ENCODE measurements around the gene HTRA3. TPM values are rescaled to one million over a fixed set of nuclear protein-coding genes. Genes with fewer than 3 reads are reported as not detected.

Gene HTRA3
- total and polyA plus RNA-seq, 4 donors: 0.36 to 1.2 (median 1.1) TPM

GRCh38 chr4:8316911-8317351, 47.4 kb downstream of the HTRA3 start:
- Histone ChIP-seq H3K4me3 (ENCODE audit: low read depth in 1 of 3, low read length in 3 of 3) (no peak overlapping the region), H3K36me3 (ENCODE audit: control insufficient read depth in 4 of 4, insufficient read depth in 3 of 4, low read depth in 1 of 4, low read length in 3 of 4) (no peaks in the 10 kb centered on the region), H3K4me1 (ENCODE audit: control insufficient read depth in 4 of 4, insufficient read depth in 4 of 4, low read length in 3 of 4) (peaks cover 0 to 4% (median 0%) of the 10 kb centered on the region in 4 donors), H3K9me3 (ENCODE audit: control insufficient read depth in 4 of 4, low read length in 3 of 4) (peaks cover 0 to 4% (median 0%) of the 10 kb centered on the region in 4 donors), H3K27me3 (ENCODE audit: control insufficient read depth in 4 of 4, insufficient read depth in 4 of 4, low read length in 3 of 4) (no peaks in the 10 kb centered on the region), H3K9ac (ENCODE audit: low read depth in 1 of 2, low read length in 2 of 2) (no peak overlapping the region), H3K27ac (ENCODE audit: low read depth in 1 of 2, low read length in 2 of 2) (no peak overlapping the region)
- WGBS: 94% methylated on average over 15 of the region's 15 CpGs
- TF ChIP-seq FOXA1 (IDR thresholded peaks at IDR 0.05) (no peak), JUND (IDR thresholded peaks at IDR 0.05) (no peak), MAX (IDR thresholded peaks at IDR 0.05) (no peak), GABPA (IDR thresholded peaks at IDR 0.05 in 1 of 2, conservative IDR thresholded peaks at IDR 0.05 in 1 of 2) (no peak), HNF4A (conservative IDR thresholded peaks at IDR 0.05) (no peak), FOXA2 (IDR thresholded peaks at IDR 0.05) (no peak), CTCF (IDR thresholded peaks at IDR 0.05; ENCODE audit: low read depth, low read length, missing input control) (no peak), ZBTB33 (IDR thresholded peaks at IDR 0.05) (no peak), EGR1 (IDR thresholded peaks at IDR 0.05; ENCODE audit: low read depth in 2 of 2) (no peak), HNF4G (IDR thresholded peaks at IDR 0.05) (no peak), YY1 (IDR thresholded peaks at IDR 0.05) (no peak), SP1 (IDR thresholded peaks at IDR 0.05) (no peak), RAD21 (IDR thresholded peaks at IDR 0.05) (no peak)
- TF ChIP-seq, protein P1, sequence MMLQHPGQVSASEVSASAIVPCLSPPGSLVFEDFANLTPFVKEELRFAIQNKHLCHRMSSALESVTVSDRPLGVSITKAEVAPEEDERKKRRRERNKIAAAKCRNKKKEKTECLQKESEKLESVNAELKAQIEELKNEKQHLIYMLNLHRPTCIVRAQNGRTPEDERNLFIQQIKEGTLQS (IDR thresholded peaks at IDR 0.05): no peak
- TF ChIP-seq, protein P2, sequence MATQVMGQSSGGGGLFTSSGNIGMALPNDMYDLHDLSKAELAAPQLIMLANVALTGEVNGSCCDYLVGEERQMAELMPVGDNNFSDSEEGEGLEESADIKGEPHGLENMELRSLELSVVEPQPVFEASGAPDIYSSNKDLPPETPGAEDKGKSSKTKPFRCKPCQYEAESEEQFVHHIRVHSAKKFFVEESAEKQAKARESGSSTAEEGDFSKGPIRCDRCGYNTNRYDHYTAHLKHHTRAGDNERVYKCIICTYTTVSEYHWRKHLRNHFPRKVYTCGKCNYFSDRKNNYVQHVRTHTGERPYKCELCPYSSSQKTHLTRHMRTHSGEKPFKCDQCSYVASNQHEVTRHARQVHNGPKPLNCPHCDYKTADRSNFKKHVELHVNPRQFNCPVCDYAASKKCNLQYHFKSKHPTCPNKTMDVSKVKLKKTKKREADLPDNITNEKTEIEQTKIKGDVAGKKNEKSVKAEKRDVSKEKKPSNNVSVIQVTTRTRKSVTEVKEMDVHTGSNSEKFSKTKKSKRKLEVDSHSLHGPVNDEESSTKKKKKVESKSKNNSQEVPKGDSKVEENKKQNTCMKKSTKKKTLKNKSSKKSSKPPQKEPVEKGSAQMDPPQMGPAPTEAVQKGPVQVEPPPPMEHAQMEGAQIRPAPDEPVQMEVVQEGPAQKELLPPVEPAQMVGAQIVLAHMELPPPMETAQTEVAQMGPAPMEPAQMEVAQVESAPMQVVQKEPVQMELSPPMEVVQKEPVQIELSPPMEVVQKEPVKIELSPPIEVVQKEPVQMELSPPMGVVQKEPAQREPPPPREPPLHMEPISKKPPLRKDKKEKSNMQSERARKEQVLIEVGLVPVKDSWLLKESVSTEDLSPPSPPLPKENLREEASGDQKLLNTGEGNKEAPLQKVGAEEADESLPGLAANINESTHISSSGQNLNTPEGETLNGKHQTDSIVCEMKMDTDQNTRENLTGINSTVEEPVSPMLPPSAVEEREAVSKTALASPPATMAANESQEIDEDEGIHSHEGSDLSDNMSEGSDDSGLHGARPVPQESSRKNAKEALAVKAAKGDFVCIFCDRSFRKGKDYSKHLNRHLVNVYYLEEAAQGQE (IDR thresholded peaks at IDR 0.05): no peak
- DNase-seq (ENCODE audit: low spot score): peak; percentile 29

DNA sequence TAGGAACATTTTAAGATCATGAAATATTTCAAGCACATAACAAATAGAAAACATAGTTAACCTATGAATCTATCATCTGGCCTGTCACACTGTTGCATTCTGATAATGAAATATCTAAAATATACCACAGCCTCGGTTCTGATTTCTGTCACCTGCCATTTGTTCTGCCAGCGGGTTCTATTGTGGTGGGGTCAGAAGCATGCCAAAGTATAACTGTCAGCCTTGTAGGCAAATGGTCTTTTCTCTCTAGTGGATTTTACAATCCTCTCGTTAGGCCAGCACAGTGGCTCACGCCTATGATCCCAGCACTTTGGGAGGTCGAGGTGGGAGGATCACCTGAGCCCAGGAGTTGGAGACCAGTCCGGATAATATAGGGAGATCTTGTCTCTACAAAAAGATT, 47.9 kb downstream of the HTRA3 start:
- no peak overlapping the region for H3K27ac ChIP-seq (ENCODE audit: low read depth in 1 of 2, low read length in 2 of 2)
- H3K9ac ChIP-seq (ENCODE audit: low read depth in 1 of 2, low read length in 2 of 2): no peak overlapping the region
- no peaks in the 10 kb centered on the region for H3K36me3 ChIP-seq (ENCODE audit: control insufficient read depth in 4 of 4, insufficient read depth in 3 of 4, low read depth in 1 of 4, low read length in 3 of 4)
- no peak overlapping the region for H3K4me3 ChIP-seq (ENCODE audit: low read depth in 1 of 3, low read length in 3 of 3)
- peaks cover 0 to 4% (median 0%) of the 10 kb centered on the region in 4 donors for H3K4me1 ChIP-seq (ENCODE audit: control insufficient read depth in 4 of 4, insufficient read depth in 4 of 4, low read length in 3 of 4)
- peaks cover 0 to under 1% (median 0%) of the 10 kb centered on the region in 4 donors for H3K9me3 ChIP-seq (ENCODE audit: control insufficient read depth in 4 of 4, low read length in 3 of 4)
- TF ChIP-seq MAX (IDR thresholded peaks at IDR 0.05) (no peak), TAF1 (conservative IDR thresholded peaks at IDR 0.05) (no peak), YY1 (IDR thresholded peaks at IDR 0.05) (no peak), ZBTB33 (IDR thresholded peaks at IDR 0.05) (no peak), SP1 (IDR thresholded peaks at IDR 0.05) (no peak), JUND (IDR thresholded peaks at IDR 0.05) (no peak)
- DNase-seq (ENCODE audit: low spot score): no peak
- H3K27me3 ChIP-seq (ENCODE audit: control insufficient read depth in 4 of 4, insufficient read depth in 4 of 4, low read length in 3 of 4): no peaks in the 10 kb centered on the region
- WGBS: 87% methylated on average over 6 of the region's 6 CpGs

Data from liver (tissue), 9 donors.